GM12878 (cell line): ENCODE results near the gene RFX3.

Source experiments
- EZH2 ChIP-seq: IDR thresholded peaks from 2 replicates; pipeline ENCODE4 v1.6.1; 2012; ENCODE audit warnings: low read depth, mild to moderate bottlenecking, control low read depth, inconsistent platforms, low read length, borderline replicate concordance; ENCODE audit not compliant: control insufficient read depth
- SMAD5 ChIP-seq: IDR thresholded peaks from 2 replicates; pipeline ENCODE4 v1.6.1; 2016; ENCODE audit warnings: antibody characterized with exemption, low read depth
- SMC3 ChIP-seq: IDR thresholded peaks from 2 replicates; pipeline ENCODE4 v1.6.1; 2011; ENCODE audit warnings: low read length, improper control_type of control experiment, borderline replicate concordance
- TF ChIP-seq, protein P1 (sequence below), 3 experiments: IDR thresholded peaks in 2 of 3; conservative IDR thresholded peaks in 1 of 3; 2 replicates each; pipeline ENCODE4 v1.5.1; 2011; ENCODE audit warnings: low read depth in 3 of 3, low read length in 3 of 3, mild to moderate bottlenecking in 3 of 3, control low read depth in 2 of 3, moderate library complexity in 2 of 3, inconsistent platforms in 1 of 3, mixed read lengths in 1 of 3; ENCODE audit not compliant: control insufficient read depth in 2 of 3, insufficient read depth in 1 of 3; ENCODE audit errors: extremely low read depth in 1 of 3

DNA sequence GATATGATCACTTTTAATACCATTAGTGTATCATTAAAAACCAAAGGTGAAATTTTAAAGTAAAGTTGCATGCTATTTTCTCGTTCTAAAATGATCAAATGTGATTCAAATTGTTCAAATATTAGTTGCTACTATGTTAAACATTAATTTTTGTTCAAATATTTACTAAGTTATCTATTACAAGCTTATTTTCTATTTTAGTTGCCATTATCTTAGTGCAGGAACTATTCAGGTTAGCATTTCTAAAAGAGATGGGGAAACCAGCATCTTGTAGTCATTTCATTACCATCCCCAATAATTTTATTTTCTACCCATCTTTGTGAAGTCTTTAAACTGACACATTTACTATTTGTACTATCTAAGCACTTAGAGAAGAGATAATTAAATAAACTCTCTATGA, 166.0 kb downstream of the RFX3 start:
- TF ChIP-seq SMAD5 (no peak), EZH2 (no peak), SMC3 (no peak)
- TF ChIP-seq, protein P1, sequence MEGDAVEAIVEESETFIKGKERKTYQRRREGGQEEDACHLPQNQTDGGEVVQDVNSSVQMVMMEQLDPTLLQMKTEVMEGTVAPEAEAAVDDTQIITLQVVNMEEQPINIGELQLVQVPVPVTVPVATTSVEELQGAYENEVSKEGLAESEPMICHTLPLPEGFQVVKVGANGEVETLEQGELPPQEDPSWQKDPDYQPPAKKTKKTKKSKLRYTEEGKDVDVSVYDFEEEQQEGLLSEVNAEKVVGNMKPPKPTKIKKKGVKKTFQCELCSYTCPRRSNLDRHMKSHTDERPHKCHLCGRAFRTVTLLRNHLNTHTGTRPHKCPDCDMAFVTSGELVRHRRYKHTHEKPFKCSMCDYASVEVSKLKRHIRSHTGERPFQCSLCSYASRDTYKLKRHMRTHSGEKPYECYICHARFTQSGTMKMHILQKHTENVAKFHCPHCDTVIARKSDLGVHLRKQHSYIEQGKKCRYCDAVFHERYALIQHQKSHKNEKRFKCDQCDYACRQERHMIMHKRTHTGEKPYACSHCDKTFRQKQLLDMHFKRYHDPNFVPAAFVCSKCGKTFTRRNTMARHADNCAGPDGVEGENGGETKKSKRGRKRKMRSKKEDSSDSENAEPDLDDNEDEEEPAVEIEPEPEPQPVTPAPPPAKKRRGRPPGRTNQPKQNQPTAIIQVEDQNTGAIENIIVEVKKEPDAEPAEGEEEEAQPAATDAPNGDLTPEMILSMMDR (IDR thresholded peaks at IDR 0.05 in 2 of 3, conservative IDR thresholded peaks at IDR 0.05 in 1 of 3; ENCODE audit: control insufficient read depth in 2 of 3, extremely low read depth in 1 of 3, insufficient read depth in 1 of 3, low read depth in 3 of 3, low read length in 3 of 3) = no peak
